NCI-H187 (cell line): ENCODE data around the gene ANKRD23.
"Not testable (repeated sequence)": the region's sequence is repeated elsewhere in the genome, so short reads cannot be mapped to it uniquely, and the experiment has no call there.

Source experiments
- DNase-seq, 2 experiments: peaks; one replicate each; lab custom pipeline; 2025; lab: John Stamatoyannopoulos, UW

Gene ANKRD23

DNA sequence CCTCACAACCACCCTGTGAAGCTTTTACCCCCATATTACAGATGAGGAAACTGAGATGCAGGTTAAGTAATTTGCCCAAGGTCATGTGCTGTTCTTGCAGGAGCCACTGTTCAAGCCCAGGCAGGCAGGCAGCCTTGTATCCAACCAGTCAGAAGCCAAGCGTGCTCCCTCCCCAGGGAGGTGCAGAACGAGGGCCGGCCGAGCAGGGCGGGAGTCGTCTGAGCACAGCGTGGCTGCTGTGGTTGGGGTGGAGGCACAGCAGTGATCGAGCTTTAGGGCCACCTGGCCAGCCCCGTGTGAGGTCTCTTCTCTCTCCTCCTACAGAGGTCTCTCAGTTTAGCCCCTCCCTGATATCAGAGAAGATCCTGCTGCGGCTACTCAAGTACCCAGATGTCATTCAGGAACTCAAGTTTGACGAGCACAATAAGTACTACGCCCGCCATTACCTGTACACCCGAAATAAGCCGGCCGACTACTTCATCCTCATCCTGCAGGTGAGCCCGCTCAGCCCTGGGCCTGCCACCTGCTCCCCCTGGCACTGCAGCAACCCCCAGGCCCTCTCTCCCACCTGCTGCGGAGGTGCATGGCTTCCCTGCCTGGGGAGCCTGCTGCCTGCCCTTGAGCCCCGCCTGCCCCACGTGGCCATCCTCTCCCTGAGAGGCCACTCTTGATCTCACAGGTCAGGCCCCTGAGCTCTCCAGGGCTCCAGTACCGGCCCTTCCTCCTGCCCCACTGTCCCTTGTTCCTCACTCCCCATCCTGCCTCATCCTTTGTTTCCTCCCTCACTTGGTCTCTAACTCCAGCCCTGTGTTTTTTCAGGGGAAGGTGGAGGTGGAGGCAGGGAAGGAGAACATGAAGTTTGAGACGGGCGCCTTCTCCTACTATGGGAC is 44.8 kb downstream of the ANKRD23 start:
- peak; percentile 21 to 37 for DNase-seq

DNA sequence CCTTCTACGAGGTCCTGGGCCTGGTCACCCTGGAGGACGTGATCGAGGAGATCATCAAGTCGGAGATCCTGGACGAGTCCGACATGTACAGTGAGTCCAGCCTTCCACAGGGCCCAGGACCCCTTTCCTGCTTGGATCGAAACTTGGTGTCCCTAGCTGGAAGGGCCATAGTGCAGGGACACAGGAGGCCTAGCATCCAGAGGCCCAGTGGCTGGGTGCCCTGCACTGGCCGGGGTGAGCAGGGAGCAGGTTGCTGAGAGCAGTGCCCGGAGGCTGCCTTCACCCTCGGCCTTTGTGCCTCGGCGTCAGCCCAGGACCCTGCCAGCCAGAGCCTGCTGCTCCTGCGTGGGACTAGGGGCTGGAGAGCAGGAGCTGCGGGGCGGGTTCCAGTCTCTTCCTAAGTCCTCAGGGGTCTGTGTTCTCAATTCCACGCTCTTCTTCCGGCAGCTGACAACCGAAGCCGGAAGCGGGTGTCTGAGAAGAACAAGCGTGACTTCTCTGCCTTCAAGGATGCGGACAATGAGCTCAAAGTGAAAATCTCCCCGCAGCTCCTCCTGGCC is 46.7 kb downstream of the ANKRD23 start:
- DNase-seq: no peak

DNA sequence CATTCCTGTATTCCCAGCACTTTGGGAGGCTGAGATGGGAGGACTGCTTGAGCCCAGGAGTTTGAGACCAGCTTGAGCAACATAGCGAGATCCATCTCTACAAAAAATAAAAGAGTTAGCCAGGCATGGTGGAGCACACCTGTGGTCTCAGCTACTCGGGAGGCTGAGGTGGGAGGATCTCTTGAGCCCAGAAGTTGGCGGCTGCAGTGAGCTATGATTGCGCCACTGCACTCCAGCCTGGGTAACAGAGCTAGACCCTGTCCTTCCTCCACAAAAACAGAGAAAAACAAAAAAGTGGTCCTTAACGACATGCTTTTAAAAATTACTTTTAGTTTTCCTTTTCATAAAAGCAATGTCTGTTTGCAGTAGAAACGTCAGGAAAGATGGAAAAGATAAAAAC is 47.3 kb downstream of the ANKRD23 start:
- not testable (repeated sequence) for DNase-seq

- DNase-seq: no peak
Observed at GRCh38 chr2:96795076-96795475, 48.7 kb downstream of the ANKRD23 start.

DNA sequence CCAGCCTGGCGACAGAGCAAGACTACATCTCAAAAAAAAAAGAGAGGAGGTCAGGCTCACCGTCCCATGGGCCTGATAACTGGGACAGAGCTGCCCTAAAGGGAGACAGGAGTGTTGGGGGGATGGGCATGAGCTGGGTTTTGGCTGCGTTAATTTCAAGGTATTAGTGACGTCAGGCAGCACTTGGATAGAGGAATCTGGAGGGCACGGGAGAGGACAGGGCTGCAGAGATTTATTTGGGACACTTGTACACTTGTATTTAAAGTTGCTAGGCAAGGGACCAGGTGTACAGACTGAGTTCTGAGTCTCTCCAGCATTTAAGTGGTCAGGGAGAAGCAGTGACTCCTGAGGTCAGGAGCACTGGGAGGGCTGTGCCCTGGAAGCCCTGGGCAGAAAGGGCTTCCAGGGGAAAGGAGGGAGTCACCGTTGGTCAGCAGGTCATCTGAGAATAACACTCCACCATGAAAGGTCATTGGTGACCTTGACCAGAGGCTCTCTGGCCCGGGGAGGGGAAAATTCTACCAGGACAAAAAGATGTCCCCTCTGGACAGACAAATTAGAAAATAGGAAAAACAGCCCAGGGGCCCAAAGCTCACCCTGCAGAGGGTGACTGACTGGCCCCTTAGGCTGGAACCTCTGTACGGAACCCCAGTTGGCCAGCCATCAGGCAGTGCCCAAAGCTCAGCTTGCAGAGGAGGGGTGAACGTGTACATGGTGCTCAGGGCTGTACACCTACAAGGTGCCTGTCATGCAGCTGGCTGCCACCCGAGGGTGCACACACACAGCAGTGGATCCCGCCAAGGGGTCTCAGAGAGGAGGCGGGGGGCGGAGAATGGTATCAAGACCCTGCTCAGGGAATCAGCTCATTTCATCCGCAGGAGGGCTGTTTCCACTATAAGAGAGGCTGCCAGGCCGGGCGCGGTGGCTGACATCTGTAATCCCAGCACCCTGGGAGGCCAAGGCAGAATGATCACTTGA is 50.8 kb downstream of the ANKRD23 start:
- DNase-seq: no peak

DNA sequence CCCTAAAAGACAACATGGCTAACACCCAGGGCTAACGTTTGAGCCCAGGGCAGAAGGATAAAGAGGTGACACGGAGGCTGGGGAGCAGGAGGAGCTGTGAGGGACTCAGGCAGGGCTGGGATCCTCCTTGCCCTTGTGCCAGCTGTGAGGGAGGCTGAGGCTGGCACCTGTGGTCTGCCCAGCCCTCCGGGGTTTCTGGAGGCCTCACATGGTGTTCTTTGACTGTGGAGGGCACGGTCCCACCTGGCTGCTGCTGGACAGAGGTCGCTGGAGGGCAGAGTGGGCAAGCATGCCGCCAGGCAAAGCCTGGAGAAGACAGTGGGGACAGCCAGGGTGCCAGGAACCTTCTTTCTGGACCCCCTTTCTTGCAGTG is 54.6 kb downstream of the ANKRD23 start:
- DNase-seq: no peak

GRCh38 chr2:96788442-96789244 is 55.2 kb downstream of the ANKRD23 start:
- peak; percentile 39 to 64 for DNase-seq
